Measurements from ENCODE around the gene EXOC4. TPM values are rescaled to one million over a fixed set of nuclear protein-coding genes. Genes with fewer than 3 reads are reported as not detected.

Gene EXOC4
- total and polyA plus RNA-seq, 7 donors: 16.4 to 76.7 (median 50.7) TPM

GRCh38 chr7:133330085-133330484 is 77.2 kb downstream of the EXOC4 start:
- Histone ChIP-seq H3K4me1 (no peaks in the 10 kb centered on the region), H3K36me3 (peaks cover 0 to 8% (median 3%) of the 10 kb centered on the region in 4 donors), H3K4me3 (no peak overlapping the region), H3K9me3 (peaks cover 0 to 5% (median 1%) of the 10 kb centered on the region in 4 donors), H3K27ac (no peak overlapping the region), H3K27me3 (no peaks in the 10 kb centered on the region)
- 88% methylated on average over 6 of the region's 6 CpGs for WGBS, 2 donors
- no peak for DNase-seq
- intact Hi-C loops (cut with DNase I): no loop called here
- TF ChIP-seq EP300 (IDR thresholded peaks at IDR 0.05) (no peak), POLR2A (IDR thresholded peaks at IDR 0.05) (no peak), CTCF (IDR thresholded peaks at IDR 0.05) (no peak), POLR2AphosphoS5 (IDR thresholded peaks at IDR 0.05) (no peak)

- H3K9me3 ChIP-seq: peaks cover 0 to under 1% (median 0%) of the 10 kb centered on the region in 4 donors
- no peaks in the 10 kb centered on the region for H3K27me3 ChIP-seq
- intact Hi-C loops (cut with DNase I): no loop called here
- no peak overlapping the region for H3K27ac ChIP-seq
- peaks cover 0 to 2% (median under 1%) of the 10 kb centered on the region in 4 donors for H3K36me3 ChIP-seq
- WGBS, 2 donors: 94 to 98% methylated on average over 1 of the region's 1 CpG
- H3K4me1 ChIP-seq: no peaks in the 10 kb centered on the region
- TF ChIP-seq EP300 (IDR thresholded peaks at IDR 0.05) (no peak), CTCF (IDR thresholded peaks at IDR 0.05) (no peak), POLR2A (IDR thresholded peaks at IDR 0.05) (no peak), POLR2AphosphoS5 (IDR thresholded peaks at IDR 0.05) (no peak)
- no peak for DNase-seq
- H3K4me3 ChIP-seq: no peak overlapping the region
Observed at GRCh38 chr7:133331861-133332260, 79.0 kb downstream of the EXOC4 start.

- 89 to 97% methylated on average over 2 of the region's 2 CpGs for WGBS, 2 donors
- no peak for DNase-seq
- H3K27me3 ChIP-seq: no peaks in the 10 kb centered on the region
- peaks cover 0 to 4% (median 0%) of the 10 kb centered on the region in 4 donors for H3K36me3 ChIP-seq
- H3K9me3 ChIP-seq: peaks cover 0 to 7% (median 3%) of the 10 kb centered on the region in 4 donors
- H3K4me3 ChIP-seq: no peak overlapping the region
- no peaks in the 10 kb centered on the region for H3K4me1 ChIP-seq
- H3K27ac ChIP-seq: no peak overlapping the region
- TF ChIP-seq EP300 (IDR thresholded peaks at IDR 0.05) (no peak), CTCF (IDR thresholded peaks at IDR 0.05) (no peak), POLR2A (IDR thresholded peaks at IDR 0.05) (no peak), POLR2AphosphoS5 (IDR thresholded peaks at IDR 0.05) (no peak)
- intact Hi-C loops (cut with DNase I): no loop called here
Observed at GRCh38 chr7:133339772-133340171, 86.9 kb downstream of the EXOC4 start.

- WGBS, 2 donors: 84 to 91% methylated on average over 3 of the region's 3 CpGs
- Histone ChIP-seq H3K27me3 (no peaks in the 10 kb centered on the region), H3K9me3 (peaks cover 0 to 7% (median 2%) of the 10 kb centered on the region in 4 donors), H3K4me1 (peaks cover 0 to 13% (median 2%) of the 10 kb centered on the region in 4 donors), H3K36me3 (no peaks in the 10 kb centered on the region), H3K4me3 (no peak overlapping the region), H3K27ac (no peak overlapping the region)
- no peak for DNase-seq
- no peak for TF ChIP-seq CTCF (IDR thresholded peaks at IDR 0.05)
- TF ChIP-seq EP300 (IDR thresholded peaks at IDR 0.05): no peak
- intact Hi-C loops (cut with DNase I): no loop called here
Observed at GRCh38 chr7:133344275-133344674, 91.4 kb downstream of the EXOC4 start.

Measured in sigmoid colon (tissue), 7 donors.